ENCODE results near the gene MBD3. TPM values are rescaled to one million over a fixed set of nuclear protein-coding genes. Genes with fewer than 3 reads are reported as not detected.

Gene MBD3
- total RNA-seq, 4 donors from 2014 or later: 80.3 to 159 (median 95.7) TPM

DNA sequence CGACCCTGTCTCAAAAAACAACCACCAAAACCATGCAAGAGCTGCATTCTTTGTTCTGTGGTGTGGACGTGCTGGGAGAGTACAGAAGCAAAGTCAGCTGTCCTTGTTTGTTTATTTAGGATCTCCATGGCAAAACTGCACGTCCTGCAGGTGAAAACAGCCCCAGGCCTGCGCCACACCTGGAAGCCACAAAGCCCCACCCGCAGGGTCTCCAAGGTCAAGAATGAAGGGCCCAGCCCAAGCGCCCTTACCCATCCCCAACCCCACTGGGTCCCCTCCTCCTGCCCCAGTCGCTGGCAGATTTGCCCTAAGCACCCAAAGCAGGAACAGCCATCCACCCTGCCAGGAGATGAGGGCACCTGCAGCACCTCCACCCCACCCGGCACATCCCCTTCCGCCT, 10.5 kb downstream of the MBD3 start:
- Histone ChIP-seq H3K27ac (no peak overlapping the region), H3K27me3 (no peaks in the 10 kb centered on the region), H3K9me3 (no peaks in the 10 kb centered on the region), H3K36me3 (peaks cover 0 to 76% of the 10 kb centered on the region in 2 donors), H3K4me3 (no peak overlapping the region), H3K4me1 (no peaks in the 10 kb centered on the region)
- WGBS, 2 donors (ENCODE audit: low coverage in 1 of 2): no CpG with 5 or more reads among the region's 9 CpGs
- TF ChIP-seq POLR2A (IDR thresholded peaks at IDR 0.05): no peak
- no peak for TF ChIP-seq EP300 (IDR thresholded peaks at IDR 0.05)
- no peak for ATAC-seq

DNA sequence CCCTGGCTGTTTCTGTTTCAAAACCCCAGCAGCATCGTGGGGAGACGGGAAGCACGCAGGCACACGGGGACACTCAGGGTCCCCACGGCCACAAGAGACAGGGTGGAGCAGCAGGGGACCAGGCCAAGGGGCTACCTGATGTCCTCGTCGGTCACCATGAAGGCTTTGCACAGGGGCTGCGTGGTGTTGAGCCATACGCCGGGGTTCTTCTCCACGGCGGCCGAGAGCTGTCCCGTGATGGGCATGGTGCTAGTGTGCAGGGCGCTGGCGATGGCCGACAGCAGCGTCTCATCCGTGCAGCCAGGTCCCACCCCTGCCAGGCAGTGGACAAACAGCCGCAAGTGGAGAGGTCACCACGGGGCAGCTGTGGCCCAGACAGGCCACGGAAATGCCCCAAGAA, 11.7 kb downstream of the MBD3 start:
- TF ChIP-seq POLR2AphosphoS5 (IDR thresholded peaks at IDR 0.05) (no peak), EP300 (IDR thresholded peaks at IDR 0.05) (no peak), POLR2A (IDR thresholded peaks at IDR 0.05) (no peak)
- TF ChIP-seq, protein P1, sequence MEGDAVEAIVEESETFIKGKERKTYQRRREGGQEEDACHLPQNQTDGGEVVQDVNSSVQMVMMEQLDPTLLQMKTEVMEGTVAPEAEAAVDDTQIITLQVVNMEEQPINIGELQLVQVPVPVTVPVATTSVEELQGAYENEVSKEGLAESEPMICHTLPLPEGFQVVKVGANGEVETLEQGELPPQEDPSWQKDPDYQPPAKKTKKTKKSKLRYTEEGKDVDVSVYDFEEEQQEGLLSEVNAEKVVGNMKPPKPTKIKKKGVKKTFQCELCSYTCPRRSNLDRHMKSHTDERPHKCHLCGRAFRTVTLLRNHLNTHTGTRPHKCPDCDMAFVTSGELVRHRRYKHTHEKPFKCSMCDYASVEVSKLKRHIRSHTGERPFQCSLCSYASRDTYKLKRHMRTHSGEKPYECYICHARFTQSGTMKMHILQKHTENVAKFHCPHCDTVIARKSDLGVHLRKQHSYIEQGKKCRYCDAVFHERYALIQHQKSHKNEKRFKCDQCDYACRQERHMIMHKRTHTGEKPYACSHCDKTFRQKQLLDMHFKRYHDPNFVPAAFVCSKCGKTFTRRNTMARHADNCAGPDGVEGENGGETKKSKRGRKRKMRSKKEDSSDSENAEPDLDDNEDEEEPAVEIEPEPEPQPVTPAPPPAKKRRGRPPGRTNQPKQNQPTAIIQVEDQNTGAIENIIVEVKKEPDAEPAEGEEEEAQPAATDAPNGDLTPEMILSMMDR (IDR thresholded peaks at IDR 0.05): no peak
- Histone ChIP-seq H3K27ac (no peak overlapping the region), H3K4me3 (no peak overlapping the region), H3K27me3 (no peaks in the 10 kb centered on the region), H3K9me3 (no peaks in the 10 kb centered on the region), H3K36me3 (peaks cover 0 to 89% of the 10 kb centered on the region in 2 donors), H3K4me1 (no peaks in the 10 kb centered on the region)
- 93% methylated on average over 3 of the region's 22 CpGs; no CpG with 5 or more reads in 1 of the 2 donors for WGBS, 2 donors (ENCODE audit: low coverage in 1 of 2)
- ATAC-seq: no peak

DNA sequence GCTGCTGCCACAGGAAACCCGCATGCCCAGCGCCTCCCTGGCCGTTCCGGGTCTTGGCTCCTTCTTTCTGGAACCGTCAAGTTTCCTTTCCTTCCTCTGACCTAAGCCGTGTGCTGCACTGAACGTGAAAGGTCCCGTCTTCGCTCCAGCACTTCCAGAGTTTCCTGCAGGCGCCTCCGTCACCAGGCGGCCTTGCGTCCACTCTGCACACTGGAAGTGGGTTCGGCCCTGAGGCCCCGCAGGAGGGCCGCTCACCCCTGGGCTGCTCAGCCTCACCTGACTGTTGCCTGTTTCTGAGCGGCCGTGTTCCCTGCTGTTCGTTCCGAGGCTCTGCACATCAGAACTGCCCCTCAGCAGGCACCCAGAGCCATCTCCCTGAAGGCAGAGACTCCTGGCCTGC, 12.3 kb downstream of the MBD3 start:
- Histone ChIP-seq H3K9me3 (no peaks in the 10 kb centered on the region), H3K27ac (no peak overlapping the region), H3K4me3 (no peak overlapping the region), H3K4me1 (no peaks in the 10 kb centered on the region), H3K36me3 (peaks cover 0 to 89% of the 10 kb centered on the region in 2 donors), H3K27me3 (no peaks in the 10 kb centered on the region)
- ATAC-seq: no peak
- 90 to 100% methylated on average over 1 to 4 of the region's 20 CpGs for WGBS, 2 donors (ENCODE audit: low coverage in 1 of 2)
- TF ChIP-seq POLR2A (IDR thresholded peaks at IDR 0.05) (no peak), EP300 (IDR thresholded peaks at IDR 0.05) (no peak), POLR2AphosphoS5 (IDR thresholded peaks at IDR 0.05) (no peak)
- TF ChIP-seq, protein P1 (IDR thresholded peaks at IDR 0.05): no peak

DNA sequence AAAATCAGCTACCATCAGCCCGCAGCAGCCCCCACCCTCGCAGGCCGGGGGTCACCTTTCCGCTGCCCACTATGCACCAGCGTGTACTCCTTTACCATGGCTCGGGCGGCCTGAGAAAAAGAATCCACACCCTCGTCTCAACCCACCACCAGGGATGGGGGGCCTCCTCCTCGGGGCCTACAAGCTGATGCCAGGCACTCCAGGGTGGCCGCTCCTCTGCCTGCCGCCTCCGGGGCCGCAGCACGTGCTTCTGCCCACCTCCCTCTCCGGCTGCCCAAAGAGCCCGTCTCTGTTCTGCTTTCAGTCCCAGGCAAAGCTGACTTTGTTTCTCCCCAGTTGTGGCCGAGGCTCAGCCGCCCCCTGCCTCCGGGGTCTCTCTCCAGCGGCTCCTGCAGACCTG, 13.4 kb downstream of the MBD3 start:
- Histone ChIP-seq H3K4me3 (no peak overlapping the region), H3K4me1 (no peaks in the 10 kb centered on the region), H3K36me3 (peaks cover 0 to 81% of the 10 kb centered on the region in 2 donors), H3K9me3 (no peaks in the 10 kb centered on the region), H3K27me3 (no peaks in the 10 kb centered on the region), H3K27ac (no peak overlapping the region)
- ATAC-seq: no peak
- TF ChIP-seq POLR2AphosphoS5 (IDR thresholded peaks at IDR 0.05): no peak
- TF ChIP-seq EP300 (IDR thresholded peaks at IDR 0.05): no peak
- TF ChIP-seq, protein P1 (IDR thresholded peaks at IDR 0.05): no peak
- TF ChIP-seq POLR2A (IDR thresholded peaks at IDR 0.05): no peak
- 88 to 100% methylated on average over 2 to 4 of the region's 20 CpGs for WGBS, 2 donors (ENCODE audit: low coverage in 1 of 2)

DNA sequence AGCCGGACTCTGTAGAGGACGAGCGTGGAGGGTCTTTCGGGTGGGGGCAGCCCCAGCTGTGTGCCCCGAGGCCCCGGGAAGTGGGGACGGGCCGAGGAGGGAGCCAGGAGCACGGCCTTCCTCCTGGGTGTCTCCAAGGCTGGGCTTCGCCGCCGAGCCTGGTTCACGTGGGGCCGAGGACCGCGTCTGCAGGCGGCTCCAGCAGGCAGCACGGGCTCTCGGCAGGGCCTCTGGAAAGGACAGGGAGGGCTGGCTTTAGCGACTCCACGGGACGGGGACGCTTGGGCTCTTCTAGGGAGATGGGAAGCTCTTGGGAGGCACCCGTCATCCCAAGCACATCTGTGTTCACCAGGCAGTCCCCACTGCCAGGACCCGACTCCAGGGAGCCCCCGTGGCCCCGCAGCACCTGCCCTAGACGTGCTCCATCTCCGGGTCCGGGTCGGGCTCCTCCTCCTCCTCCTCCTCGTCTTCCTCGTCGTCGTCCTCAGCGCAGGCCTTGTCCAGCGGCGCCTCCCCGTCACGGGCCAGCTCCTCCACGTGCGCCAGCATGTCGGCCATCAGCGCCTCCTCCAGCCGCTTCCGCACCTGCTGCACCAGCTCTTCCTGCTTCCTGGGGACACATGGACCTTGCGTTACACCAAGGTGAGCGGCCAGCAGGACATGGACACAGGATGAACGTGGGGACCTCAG, 14.6 kb downstream of the MBD3 start:
- Histone ChIP-seq H3K4me3 (no peak overlapping the region), H3K9me3 (no peaks in the 10 kb centered on the region), H3K36me3 (peaks cover 0 to 70% of the 10 kb centered on the region in 2 donors), H3K27me3 (no peaks in the 10 kb centered on the region), H3K4me1 (no peaks in the 10 kb centered on the region), H3K27ac (peak overlapping the region in 1 of 4 donors; percentile 27)
- no peak for ATAC-seq
- no peak for TF ChIP-seq POLR2AphosphoS5 (IDR thresholded peaks at IDR 0.05)
- no peak for TF ChIP-seq POLR2A (IDR thresholded peaks at IDR 0.05)
- WGBS, 2 donors (ENCODE audit: low coverage in 1 of 2): 20% methylated on average over 1 of the region's 49 CpGs; no CpG with 5 or more reads in 1 of the 2 donors
